H1 (cell line): ENCODE results near the gene MRPL55.

Source experiments
- BRCA1 ChIP-seq: IDR thresholded peaks from 2 replicates; pipeline ENCODE4 v1.6.1; 2012; ENCODE audit warnings: low read depth, low read length, improper control_type of control experiment
- CBX8 ChIP-seq: fragments of 300-800, 300-1000 bp; sonication (generic); IDR thresholded peaks from 2 replicates; pipeline ENCODE4 v1.7.1; 2016; ENCODE audit warnings: low read depth, low read length, borderline replicate concordance
- CREB1 ChIP-seq: IDR thresholded peaks from 2 replicates; pipeline ENCODE4 v1.6.1; 2012; ENCODE audit warnings: inconsistent platforms
- CTCF ChIP-seq, 3 experiments: IDR thresholded peaks; 1 replicate in 2 of 3; 2 replicates in 1 of 3; pipeline versions ENCODE4 v1.5.1 to v1.6.1; 2011; ENCODE audit warnings: low read length in 3 of 3, mild to moderate bottlenecking in 3 of 3, inconsistent platforms in 2 of 3, low read depth in 1 of 3, moderate library complexity in 1 of 3; ENCODE audit not compliant: insufficient read depth in 1 of 3; ENCODE audit errors: control extremely low read depth in 1 of 3
- JUN ChIP-seq: IDR thresholded peaks from 2 replicates; pipeline ENCODE4 v1.6.1; 2011; ENCODE audit warnings: low read depth, mild to moderate bottlenecking, improper control_type of control experiment, low read length
- JUND ChIP-seq: IDR thresholded peaks from 2 replicates; pipeline ENCODE4 v1.6.1; 2011; ENCODE audit warnings: mild to moderate bottlenecking, improper control_type of control experiment, low read length
- MAX ChIP-seq: IDR thresholded peaks from 2 replicates; pipeline ENCODE4 v1.6.1; 2012; ENCODE audit warnings: inconsistent platforms
- POLR2AphosphoS5 ChIP-seq: IDR thresholded peaks from 2 replicates; pipeline ENCODE4 v1.6.1; 2011; ENCODE audit warnings: low read depth, low read length
- RAD21 ChIP-seq, 2 experiments: IDR thresholded peaks in 1 of 2; conservative IDR thresholded peaks in 1 of 2; 2 replicates each; pipeline ENCODE4 v1.6.1; 2011; ENCODE audit warnings: low read depth in 2 of 2, low read length in 2 of 2, improper control_type of control experiment in 1 of 2, inconsistent platforms in 1 of 2, mild to moderate bottlenecking in 1 of 2, moderate library complexity in 1 of 2
- SP1 ChIP-seq: IDR thresholded peaks from 2 replicates; pipeline ENCODE4 v1.6.1; 2011; ENCODE audit warnings: low read depth, low read length
- SP4 ChIP-seq: IDR thresholded peaks from 2 replicates; pipeline ENCODE4 v1.6.1; 2012; ENCODE audit warnings: low read length, inconsistent platforms

GRCh38 chr1:228095161-228095560, 13.9 kb downstream of the MRPL55 start:
- TF ChIP-seq CREB1, result no peak
- TF ChIP-seq CTCF (IDR thresholded peaks at IDR 0.05; ENCODE audit: control extremely low read depth in 1 of 3, insufficient read depth in 1 of 3, low read depth in 1 of 3, low read length in 3 of 3), result no peak
- no peak for TF ChIP-seq CBX8
- TF ChIP-seq JUN, result no peak
- no peak for TF ChIP-seq SP1
- no peak for TF ChIP-seq RAD21 (IDR thresholded peaks at IDR 0.05 in 1 of 2, conservative IDR thresholded peaks at IDR 0.05 in 1 of 2; ENCODE audit: low read depth in 2 of 2, low read length in 2 of 2)
- no peak for TF ChIP-seq MAX
- TF ChIP-seq SP4, result no peak
- TF ChIP-seq BRCA1, result no peak
- no peak for TF ChIP-seq POLR2AphosphoS5
- TF ChIP-seq JUND, result no peak
